D721Med (cell line): Measurements from ENCODE around the gene OASL.

Source experiments
- DNase-seq: peaks from one replicate; pipeline ENCODE4 v3.0.0; 2011; ENCODE audit warnings: low spot score; ENCODE audit not compliant: insufficient read length
- FAIRE-seq: peaks from 2 replicates; lab custom pipeline; 2011; peaks lifted over from hg19 to GRCh38; lab: Jason Lieb, UNC
- CTCF ChIP-seq: IDR thresholded peaks from 2 replicates; pipeline ENCODE4 v1.5.1; 2012; ENCODE audit warnings: mild to moderate bottlenecking, control low read depth; ENCODE audit not compliant: insufficient read depth; ENCODE audit errors: missing control alignments

The OASL gene

DNA sequence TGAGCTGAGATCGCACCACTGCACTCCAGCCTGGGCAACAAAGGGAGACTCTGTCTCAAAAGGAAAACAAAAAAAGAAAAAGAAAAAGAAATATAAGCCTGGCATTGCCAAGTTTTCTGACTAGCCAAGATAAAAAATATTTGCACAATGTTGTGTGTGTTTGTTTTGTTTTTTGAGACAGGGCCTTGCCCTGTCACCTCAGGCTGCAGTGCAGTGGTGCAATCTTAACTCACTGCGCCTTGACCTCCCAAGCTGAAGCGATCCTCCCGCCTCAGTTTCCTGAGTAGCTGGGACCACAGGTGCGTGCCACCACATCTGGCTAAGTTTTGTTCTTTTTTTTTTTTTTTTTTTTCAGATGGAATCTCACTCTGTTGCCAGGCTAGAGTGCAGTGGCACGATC is 17.3 kb downstream of the OASL start:
- DNase-seq (no peak), FAIRE-seq (no peak)
- no peak for TF ChIP-seq CTCF

- TF ChIP-seq CTCF, result no peak
- FAIRE-seq (no peak), DNase-seq (no peak)
Measured at GRCh38 chr12:121018860-121019617, 20.0 kb downstream of the OASL start.

GRCh38 chr12:121017966-121018491 is 21.0 kb downstream of the OASL start:
- FAIRE-seq, result no peak
- no peak for DNase-seq
- TF ChIP-seq CTCF, result no peak

- no peak for TF ChIP-seq CTCF
- FAIRE-seq, result no peak
- DNase-seq, result peak; percentile 56
Measured at GRCh38 chr12:121015825-121016766, 22.9 kb downstream of the OASL start, which contains the start of gene C12orf43. TSS of gene C12orf43 (minus strand) at chr12:121016487. CDS start at chr12:121016474, 13 bp downstream.

DNA sequence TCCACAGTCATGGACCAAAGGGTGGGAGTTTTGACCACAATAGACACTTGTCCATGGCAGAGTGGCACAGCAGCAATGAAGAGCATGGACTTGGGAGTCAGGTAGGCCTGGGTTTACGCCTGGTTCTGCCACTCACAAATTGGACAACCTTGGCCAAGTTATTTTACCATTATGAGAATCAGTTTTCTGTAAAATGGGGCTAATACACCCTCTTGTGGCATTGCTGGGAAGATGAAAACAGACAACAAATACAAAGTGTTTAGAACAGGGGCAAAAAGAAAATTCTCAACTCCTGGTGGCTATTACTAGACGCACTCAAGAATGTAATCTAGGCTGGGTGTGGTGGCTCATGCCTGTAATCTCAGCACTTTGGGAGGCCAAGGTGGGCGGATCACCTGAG is 25.3 kb downstream of the OASL start:
- DNase-seq, result no peak
- TF ChIP-seq CTCF, result no peak
- no peak for FAIRE-seq

DNA sequence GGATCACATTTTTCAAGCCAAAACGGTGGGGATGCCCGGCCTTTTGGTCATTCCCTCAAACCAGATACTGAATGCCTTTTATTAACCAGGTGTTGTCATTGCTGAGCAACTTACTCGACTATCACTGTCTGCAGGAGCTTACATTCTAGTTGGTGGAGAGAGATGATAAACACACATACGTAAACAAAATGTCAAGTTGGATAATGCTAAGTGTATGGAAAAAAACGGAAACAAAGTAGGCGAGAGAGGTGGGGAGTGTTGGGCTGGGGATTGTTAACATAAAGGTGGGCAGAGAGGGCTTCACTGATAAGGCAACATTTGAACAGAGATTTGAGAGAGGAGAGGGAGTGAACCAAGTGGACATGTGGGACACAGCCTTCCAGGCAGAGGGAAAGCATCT is 27.2 kb downstream of the OASL start:
- DNase-seq, result no peak
- no peak for TF ChIP-seq CTCF
- no peak for FAIRE-seq
